Neutrophil (primary cell): Measurements from ENCODE around the gene SLC35B1.

Source experiments
- H3K27ac ChIP-seq: fragments of 200-600 bp; sonication (generic); 2 replicates; pipeline ENCODE4 v1.5.1; 2016; ENCODE audit warnings: mild to moderate bottlenecking, moderate library complexity
- H3K27me3 ChIP-seq: fragments of 200-600 bp; sonication (generic); 2 replicates; pipeline ENCODE4 v1.6.0; 2016; ENCODE audit warnings: mild to moderate bottlenecking
- H3K36me3 ChIP-seq: fragments of 200-600 bp; sonication (generic); 2 replicates; pipeline ENCODE4 v1.5.1; 2017
- H3K4me1 ChIP-seq, 2 experiments: fragments of 200-600 bp in 1 of 2; sonication (generic) in 1 of 2; 1 replicate in 1 of 2; 2 replicates in 1 of 2; pipeline versions ENCODE4 v1.5.1 to v1.6.1; 2013 to 2016; ENCODE audit warnings: low read depth in 1 of 2, low read length in 1 of 2, mild to moderate bottlenecking in 1 of 2, moderate library complexity in 1 of 2; ENCODE audit not compliant: control insufficient read depth in 1 of 2, insufficient read depth in 1 of 2
- H3K4me3 ChIP-seq, 2 experiments: fragments of 200-600 bp in 1 of 2; sonication (generic) in 1 of 2; 1 replicate in 1 of 2; 2 replicates in 1 of 2; pipeline ENCODE4 v1.5.1; 2013 to 2016; ENCODE audit warnings: low read depth in 1 of 2, low read length in 1 of 2, mild to moderate bottlenecking in 1 of 2, moderate library complexity in 1 of 2
- H3K9me3 ChIP-seq: fragments of 200-600 bp; sonication (generic); 2 replicates; pipeline ENCODE4 v1.5.1; 2016
- TF ChIP-seq, protein P1 (sequence below): fragments of 200-600 bp; sonication (generic); IDR thresholded peaks from 2 replicates; pipeline ENCODE4 v1.5.1; 2016; ENCODE audit warnings: antibody characterized with exemption

SLC35B1 gene

DNA sequence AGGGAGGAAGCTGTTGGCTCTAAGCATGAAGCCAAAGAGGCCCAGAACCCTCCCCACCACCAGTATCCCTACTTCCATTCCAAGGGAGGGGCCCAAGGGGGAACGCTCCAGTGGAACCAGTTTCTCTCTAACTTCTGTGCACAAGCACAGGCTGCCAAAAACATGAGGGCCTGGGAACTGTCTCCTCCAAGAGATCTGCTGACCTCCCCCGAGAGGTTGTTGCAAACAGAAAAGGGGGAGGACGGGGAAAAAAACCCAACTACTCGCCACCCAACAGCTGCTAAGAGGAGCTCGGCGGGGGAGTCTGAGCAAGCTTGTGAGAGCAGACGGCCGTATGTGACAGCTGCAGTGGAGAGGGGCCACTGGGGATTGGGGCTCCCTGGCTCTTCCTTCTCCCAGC lies 15.7 kb upstream of the SLC35B1 start:
- H3K9me3 ChIP-seq: no peaks in the 10 kb centered on the region
- peaks cover 45% of the 10 kb centered on the region for H3K36me3 ChIP-seq
- H3K4me3 ChIP-seq: no peak overlapping the region
- H3K27ac ChIP-seq: no peak overlapping the region
- TF ChIP-seq, protein P1, sequence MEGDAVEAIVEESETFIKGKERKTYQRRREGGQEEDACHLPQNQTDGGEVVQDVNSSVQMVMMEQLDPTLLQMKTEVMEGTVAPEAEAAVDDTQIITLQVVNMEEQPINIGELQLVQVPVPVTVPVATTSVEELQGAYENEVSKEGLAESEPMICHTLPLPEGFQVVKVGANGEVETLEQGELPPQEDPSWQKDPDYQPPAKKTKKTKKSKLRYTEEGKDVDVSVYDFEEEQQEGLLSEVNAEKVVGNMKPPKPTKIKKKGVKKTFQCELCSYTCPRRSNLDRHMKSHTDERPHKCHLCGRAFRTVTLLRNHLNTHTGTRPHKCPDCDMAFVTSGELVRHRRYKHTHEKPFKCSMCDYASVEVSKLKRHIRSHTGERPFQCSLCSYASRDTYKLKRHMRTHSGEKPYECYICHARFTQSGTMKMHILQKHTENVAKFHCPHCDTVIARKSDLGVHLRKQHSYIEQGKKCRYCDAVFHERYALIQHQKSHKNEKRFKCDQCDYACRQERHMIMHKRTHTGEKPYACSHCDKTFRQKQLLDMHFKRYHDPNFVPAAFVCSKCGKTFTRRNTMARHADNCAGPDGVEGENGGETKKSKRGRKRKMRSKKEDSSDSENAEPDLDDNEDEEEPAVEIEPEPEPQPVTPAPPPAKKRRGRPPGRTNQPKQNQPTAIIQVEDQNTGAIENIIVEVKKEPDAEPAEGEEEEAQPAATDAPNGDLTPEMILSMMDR: no peak
- no peaks in the 10 kb centered on the region for H3K27me3 ChIP-seq
- peaks cover under 1 to 10% of the 10 kb centered on the region in 2 experiments for H3K4me1 ChIP-seq

DNA sequence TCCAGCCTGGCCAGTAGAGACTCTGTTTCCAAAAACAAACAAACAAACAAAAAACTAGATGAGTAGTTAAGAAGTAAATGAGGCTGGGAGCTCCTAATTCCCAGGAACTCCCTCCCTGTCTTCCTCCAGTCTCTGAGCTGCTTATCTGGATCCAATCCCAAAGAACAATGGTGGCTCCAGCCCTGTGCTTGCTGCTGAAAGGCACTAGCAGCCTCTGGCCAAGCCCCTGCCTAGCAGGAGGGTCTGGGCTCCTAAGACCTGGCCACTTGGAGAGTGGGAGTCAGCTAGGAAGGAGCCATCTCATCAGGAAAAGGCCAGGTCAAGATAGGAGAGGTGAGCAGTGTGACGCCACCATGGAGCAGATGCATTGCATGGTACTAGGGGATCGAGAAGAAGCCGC lies 14.3 kb upstream of the SLC35B1 start:
- TF ChIP-seq, protein P1: no peak
- Histone ChIP-seq H3K4me3 (no peak overlapping the region), H3K9me3 (no peaks in the 10 kb centered on the region), H3K4me1 (no peaks in the 10 kb centered on the region), H3K27ac (no peak overlapping the region), H3K27me3 (no peaks in the 10 kb centered on the region), H3K36me3 (peaks cover 58% of the 10 kb centered on the region)

DNA sequence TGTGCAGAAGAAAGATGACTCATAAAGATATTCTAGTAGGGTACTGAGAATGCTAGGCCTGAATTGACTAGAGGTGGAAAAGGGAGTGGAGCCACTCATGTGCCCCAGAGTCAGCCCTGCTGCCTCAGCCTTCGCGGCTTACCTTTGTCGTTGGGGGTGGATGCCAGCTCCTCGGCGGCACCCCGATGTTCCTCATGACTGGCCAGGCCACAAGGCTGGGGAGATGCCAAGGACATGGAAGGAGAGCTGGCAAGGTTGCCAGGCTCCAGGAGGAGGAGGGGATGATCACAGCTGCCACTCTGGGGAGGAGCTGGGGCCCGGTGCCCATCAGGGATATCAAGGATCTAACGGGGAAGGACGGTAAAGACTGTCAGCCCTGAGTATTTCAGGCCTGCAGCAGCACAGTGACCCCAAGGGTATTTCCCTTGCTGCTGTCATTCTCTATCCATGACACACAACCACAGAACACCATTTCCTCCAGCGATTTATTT lies 9.7 kb upstream of the SLC35B1 start:
- TF ChIP-seq, protein P1: no peak
- H3K9me3 ChIP-seq: no peaks in the 10 kb centered on the region
- H3K4me3 ChIP-seq: no peak overlapping the region
- no peaks in the 10 kb centered on the region for H3K27me3 ChIP-seq
- H3K4me1 ChIP-seq: no peaks in the 10 kb centered on the region
- no peak overlapping the region for H3K27ac ChIP-seq
- H3K36me3 ChIP-seq: peaks cover 92% of the 10 kb centered on the region

DNA sequence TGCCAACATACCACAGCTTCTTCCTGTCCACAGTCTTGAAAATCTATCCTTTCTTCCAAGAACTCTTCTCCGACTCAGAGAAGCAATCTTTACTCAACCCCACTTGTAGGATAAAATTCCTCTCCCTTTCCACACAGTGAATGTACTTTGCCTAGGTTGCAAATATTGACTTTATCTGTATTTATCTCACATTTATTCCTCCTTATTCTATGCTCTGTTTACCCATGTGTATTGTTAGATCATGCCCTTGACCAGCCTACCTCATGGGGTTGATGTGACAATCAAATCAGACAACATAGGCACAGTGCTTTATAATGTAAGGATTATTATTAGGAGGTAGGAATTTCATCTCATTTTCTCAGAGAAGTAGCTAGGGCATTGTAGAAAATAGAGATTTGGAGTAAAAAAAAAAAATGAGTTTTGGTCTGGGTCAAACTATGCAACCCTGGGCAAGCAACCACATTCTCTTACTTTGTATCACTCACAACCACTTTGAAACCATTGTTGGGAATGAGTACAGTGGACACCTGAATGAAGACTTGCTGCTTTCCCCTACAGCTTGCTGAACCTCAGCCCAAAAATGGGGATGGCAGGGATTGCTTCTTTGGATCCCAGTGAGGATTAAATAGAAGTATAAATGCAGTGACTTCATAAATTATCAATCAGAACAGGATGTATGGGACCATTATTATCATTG lies 9.1 kb upstream of the SLC35B1 start:
- Histone ChIP-seq H3K27me3 (no peaks in the 10 kb centered on the region), H3K36me3 (peaks cover 94% of the 10 kb centered on the region), H3K4me3 (no peak overlapping the region), H3K27ac (no peak overlapping the region), H3K9me3 (no peaks in the 10 kb centered on the region), H3K4me1 (no peaks in the 10 kb centered on the region)
- TF ChIP-seq, protein P1: no peak

DNA sequence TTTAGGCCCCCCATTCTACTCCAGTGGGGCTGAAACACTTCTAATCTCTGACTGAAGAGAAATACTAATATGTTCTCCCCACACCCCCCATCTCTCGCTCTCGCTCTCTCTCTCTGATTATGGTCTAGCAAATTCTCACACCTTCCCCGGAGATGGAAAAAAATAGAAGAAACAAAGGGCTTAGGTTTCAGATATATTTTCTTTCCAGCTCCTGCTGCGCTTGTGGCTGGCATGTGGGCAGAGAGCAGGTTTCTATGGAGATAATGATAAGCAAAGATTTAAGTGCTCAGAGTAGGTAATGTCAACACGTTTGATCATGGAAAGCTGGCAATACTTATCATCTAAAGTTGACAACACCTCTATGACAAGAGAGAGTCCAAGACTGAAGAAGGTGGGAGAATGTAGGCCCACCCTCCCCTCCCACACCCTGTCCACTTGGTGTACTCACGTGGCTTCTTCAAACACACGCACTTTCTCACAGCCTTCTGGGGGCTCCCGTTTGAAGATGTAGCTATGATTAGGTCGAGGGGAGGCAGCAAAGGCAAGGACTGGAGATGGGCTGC lies 8.0 kb upstream of the SLC35B1 start:
- no peak overlapping the region for H3K4me3 ChIP-seq
- no peaks in the 10 kb centered on the region for H3K4me1 ChIP-seq
- no peaks in the 10 kb centered on the region for H3K9me3 ChIP-seq
- H3K27ac ChIP-seq: no peak overlapping the region
- no peaks in the 10 kb centered on the region for H3K27me3 ChIP-seq
- H3K36me3 ChIP-seq: peaks cover 92% of the 10 kb centered on the region
- TF ChIP-seq, protein P1: no peak
